Measurements from ENCODE around the gene UCP2.

DNA sequence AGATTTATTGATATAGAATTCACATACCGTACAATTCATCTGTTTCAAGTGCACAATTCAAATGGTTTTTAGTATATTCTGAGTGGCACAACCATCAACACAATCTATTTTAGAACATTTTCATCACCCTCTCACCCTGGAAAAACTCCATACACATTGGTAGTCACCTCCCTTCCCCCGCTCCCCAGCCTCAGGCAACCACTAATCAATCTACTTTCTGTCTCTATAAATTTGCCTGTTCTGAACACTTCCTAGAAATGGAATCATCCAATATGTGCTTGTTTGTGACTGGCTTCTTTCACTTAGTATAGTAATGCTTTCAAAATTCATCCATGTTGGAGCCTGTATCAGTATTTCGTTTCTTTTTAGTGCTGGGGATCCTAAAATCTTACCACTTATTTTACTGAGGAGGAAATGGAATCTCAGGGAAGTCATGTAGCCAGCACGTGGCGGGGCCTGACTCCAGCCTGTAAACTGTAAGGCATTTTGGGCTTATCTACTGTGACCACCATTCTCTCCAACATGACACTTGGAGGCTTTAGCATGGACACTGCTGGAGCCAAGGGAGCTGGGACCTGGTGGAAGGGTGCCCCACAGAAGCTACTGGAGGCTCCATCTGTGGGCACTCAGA is 27.1 kb upstream of the UCP2 start:
- TF ChIP-seq, protein P1, sequence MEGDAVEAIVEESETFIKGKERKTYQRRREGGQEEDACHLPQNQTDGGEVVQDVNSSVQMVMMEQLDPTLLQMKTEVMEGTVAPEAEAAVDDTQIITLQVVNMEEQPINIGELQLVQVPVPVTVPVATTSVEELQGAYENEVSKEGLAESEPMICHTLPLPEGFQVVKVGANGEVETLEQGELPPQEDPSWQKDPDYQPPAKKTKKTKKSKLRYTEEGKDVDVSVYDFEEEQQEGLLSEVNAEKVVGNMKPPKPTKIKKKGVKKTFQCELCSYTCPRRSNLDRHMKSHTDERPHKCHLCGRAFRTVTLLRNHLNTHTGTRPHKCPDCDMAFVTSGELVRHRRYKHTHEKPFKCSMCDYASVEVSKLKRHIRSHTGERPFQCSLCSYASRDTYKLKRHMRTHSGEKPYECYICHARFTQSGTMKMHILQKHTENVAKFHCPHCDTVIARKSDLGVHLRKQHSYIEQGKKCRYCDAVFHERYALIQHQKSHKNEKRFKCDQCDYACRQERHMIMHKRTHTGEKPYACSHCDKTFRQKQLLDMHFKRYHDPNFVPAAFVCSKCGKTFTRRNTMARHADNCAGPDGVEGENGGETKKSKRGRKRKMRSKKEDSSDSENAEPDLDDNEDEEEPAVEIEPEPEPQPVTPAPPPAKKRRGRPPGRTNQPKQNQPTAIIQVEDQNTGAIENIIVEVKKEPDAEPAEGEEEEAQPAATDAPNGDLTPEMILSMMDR (conservative IDR thresholded peaks at IDR 0.05; ENCODE audit: low read length) = no peak
- no peak for TF ChIP-seq EZH2phosphoT487 (IDR thresholded peaks at IDR 0.05; ENCODE audit: borderline replicate concordance, low read depth, low read length)
